Neural progenitor cell (in vitro differentiated cells): ENCODE measurements around the gene TATDN2. TPM values are rescaled to one million over a fixed set of nuclear protein-coding genes. Genes with fewer than 3 reads are reported as not detected.
A peak's percentile ranks its signal among the peaks of the same experiment; 100 is the strongest.

ENCODE experiments used
- DNase-seq: peaks from one replicate; pipeline ENCODE4 v3.0.0-alpha.2; 2016; ENCODE audit warnings: low spot score
- H2AFZ ChIP-seq: fragments of 200-600 bp; sonication (generic); replicated peaks from 2 replicates; pipeline ENCODE4 v1.6.1; 2016; ENCODE audit warnings: antibody characterized with exemption
- H3F3A ChIP-seq: fragments of 200-600 bp; sonication (generic); 2 replicates; pipeline ENCODE4 v1.6.1; 2016; ENCODE audit warnings: antibody characterized with exemption, low read depth
- H3K27ac ChIP-seq: fragments of 200-600 bp; sonication (generic); 2 replicates; pipeline ENCODE4 v1.5.1; 2016; ENCODE audit warnings: mild to moderate bottlenecking
- H3K27me3 ChIP-seq: fragments of 200-600 bp; sonication (generic); 2 replicates; pipeline ENCODE4 v1.6.1; 2016; ENCODE audit warnings: mild to moderate bottlenecking, moderate library complexity
- H3K36me3 ChIP-seq: fragments of 200-600 bp; sonication (generic); 2 replicates; pipeline ENCODE4 v1.5.1; 2016
- H3K4me1 ChIP-seq: fragments of 200-600 bp; sonication (generic); 2 replicates; pipeline ENCODE4 v1.6.1; 2016; ENCODE audit warnings: mixed run types
- H3K4me2 ChIP-seq: fragments of 200-600 bp; sonication (generic); 2 replicates; pipeline ENCODE4 v1.6.1; 2016
- H3K4me3 ChIP-seq: fragments of 200-600 bp; sonication (generic); 2 replicates; pipeline ENCODE4 v1.5.1; 2016
- H3K79me2 ChIP-seq: fragments of 200-600 bp; sonication (generic); 2 replicates; pipeline ENCODE4 v1.6.1; 2016; ENCODE audit warnings: low read depth
- H3K9ac ChIP-seq: fragments of 200-600 bp; sonication (generic); 2 replicates; pipeline ENCODE4 v1.6.1; 2016
- H3K9me3 ChIP-seq: fragments of 200-600 bp; sonication (generic); 2 replicates; pipeline ENCODE4 v1.5.1; 2016; ENCODE audit warnings: low read depth
- H4K20me1 ChIP-seq: fragments of 200-600 bp; sonication (generic); 2 replicates; pipeline ENCODE4 v1.6.1; 2016; ENCODE audit warnings: low read depth
- H3K27ac Mint-ChIP-seq: 3 replicates; pipeline ENCODE4 v1.8.0; 2021; ENCODE audit warnings: mixed read lengths
- H3K27me3 Mint-ChIP-seq: 2 replicates; pipeline ENCODE4 v1.8.0; 2022; ENCODE audit warnings: low read depth, mild to moderate bottlenecking, inconsistent platforms, moderate library complexity, mixed read lengths; ENCODE audit not compliant: insufficient read depth
- H3K36me3 Mint-ChIP-seq: 3 replicates; pipeline ENCODE4 v1.8.0; 2021; ENCODE audit warnings: mixed read lengths
- H3K4me1 Mint-ChIP-seq: 3 replicates; pipeline ENCODE4 v1.8.0; 2021; ENCODE audit warnings: mixed read lengths
- H3K4me3 Mint-ChIP-seq: 3 replicates; pipeline ENCODE4 v1.8.0; 2021; ENCODE audit warnings: mild to moderate bottlenecking, moderate library complexity, mixed read lengths
- H3K9me3 Mint-ChIP-seq: 3 replicates; pipeline ENCODE4 v1.8.0; 2020; ENCODE audit warnings: mixed read lengths
- CTCF ChIP-seq: fragments of 200-600 bp; sonication (generic); IDR thresholded peaks from 2 replicates; pipeline ENCODE4 v1.5.1; 2017; ENCODE audit warnings: antibody characterized with exemption, mild to moderate bottlenecking
- EZH2 ChIP-seq: fragments of 200-600 bp; sonication (generic); IDR thresholded peaks from 2 replicates; pipeline ENCODE4 v1.6.1; 2017; ENCODE audit warnings: antibody characterized with exemption, mild to moderate bottlenecking, moderate library complexity
- EZH2phosphoT487 ChIP-seq: fragments of 200-600 bp; sonication (generic); IDR thresholded peaks from 2 replicates; pipeline ENCODE4 v1.6.1; 2017; ENCODE audit warnings: antibody characterized with exemption
- microRNA counts: library from miRNA; unstranded; fragments of <30 nt; microRNA quantifications from one replicate; lab custom pipeline; 2016
- microRNA-seq: library from miRNA; unstranded; fragments of <30 nt; microRNA quantifications from one replicate; pipeline ENCODE4, GENCODE V29; 2016
- small RNA-seq: library from RNA; depleted of rRNA; stranded (forward); fragments of <200 nt; gene quantifications from one replicate; pipeline ENCODE3, GENCODE V24; 2015
- total RNA-seq: library from RNA; depleted of rRNA; stranded (reverse); fragments of >200 nt; gene quantifications from 2 replicates; pipeline ENCODE4 v1.2.3, GENCODE V29; 2015; ENCODE audit warnings: low replicate concordance

Gene TATDN2
- total RNA-seq, 1 donor from 2014 or later, result 11.7 TPM

DNA sequence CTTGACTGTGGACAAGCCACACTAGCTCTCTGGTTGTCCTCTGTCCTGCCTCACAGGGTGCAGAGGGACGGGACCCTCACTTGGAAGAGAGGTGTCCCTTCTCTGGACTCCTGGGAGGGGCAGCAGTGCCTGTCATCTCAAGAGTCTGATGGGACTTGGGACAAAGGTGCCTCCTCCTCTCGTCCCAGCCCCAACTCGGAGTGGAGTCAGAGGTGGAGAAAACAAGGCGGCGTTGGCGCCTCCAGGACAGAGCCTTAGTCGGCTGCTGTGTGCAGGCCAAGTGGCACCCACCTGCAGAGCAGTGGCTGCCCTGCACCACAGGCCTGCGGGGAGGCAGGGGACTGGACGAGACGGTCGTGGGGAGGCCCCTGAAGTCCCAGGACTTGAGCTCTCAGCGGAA lies 82.1 kb downstream of the TATDN2 start:
- Histone ChIP-seq H3K9me3 (no peaks in the 10 kb centered on the region), H3K4me1 (no peaks in the 10 kb centered on the region), H3F3A (no peaks in the 10 kb centered on the region), H2AFZ (no peak overlapping the region), H3K27ac (no peak overlapping the region), H3K79me2 (no peaks in the 10 kb centered on the region), H3K4me2 (no peak overlapping the region), H3K4me3 (no peak overlapping the region), H3K36me3 (no peaks in the 10 kb centered on the region), H3K27me3 (peaks cover 59% of the 10 kb centered on the region), H3K9ac (no peak overlapping the region), H4K20me1 (no peaks in the 10 kb centered on the region)
- no peak overlapping the region for H3K27ac Mint-ChIP-seq
- no peaks in the 10 kb centered on the region for H3K4me1 Mint-ChIP-seq
- DNase-seq, result no peak
- H3K4me3 Mint-ChIP-seq, result no peak overlapping the region
- no peaks in the 10 kb centered on the region for H3K9me3 Mint-ChIP-seq
- H3K27me3 Mint-ChIP-seq, result peaks cover 21% of the 10 kb centered on the region
- no peak for TF ChIP-seq EZH2
- TF ChIP-seq EZH2phosphoT487, result no peak
- no peak for TF ChIP-seq CTCF
- H3K36me3 Mint-ChIP-seq, result no peaks in the 10 kb centered on the region

MicroRNA genes within 50 kb of the gene (microRNA counts, 767-probe panel; counts per million panel counts)
- microRNA hsa-miR-378b (lab: Ali Mortazavi, UCI), result 460 counts per million, percentile 90 among the panel's probes with 10 or more counts

Small RNA genes within 50 kb of the gene (microRNA-seq; reads per million reads assigned to microRNA genes)
- not detected for gene MIR378B

Small RNA genes within 50 kb of the gene (small RNA-seq; reads per million reads assigned to genes)
- gene MIR378B (not detected), gene RF02126 (not detected)

Other genes starting within 250 kb of the TATDN2 start
- gene FANCD2, start 222.0 kb upstream of the TATDN2 start, total RNA-seq, result 85.0 and 117 TPM in 2 replicates
- gene FANCD2OS, start 140.2 kb upstream of the TATDN2 start, total RNA-seq, result not detected in 2 replicates
- 123 and 133 TPM in 2 replicates for gene BRK1, start 132.8 kb upstream of the TATDN2 start, total RNA-seq
- 86.0 and 86.3 TPM in 2 replicates for gene VHL, start 106.7 kb upstream of the TATDN2 start, total RNA-seq
- gene IRAK2, start 83.5 kb upstream of the TATDN2 start, total RNA-seq, result 0.26 and 0.50 TPM in 2 replicates
- gene GHRL, start 44.5 kb downstream of the TATDN2 start, total RNA-seq, result not detected in 2 replicates
- 61.2 and 91.2 TPM in 2 replicates for gene SEC13, start 72.7 kb downstream of the TATDN2 start, total RNA-seq